PC-9 (cell line): Measurements from ENCODE around the gene ZDHHC11. TPM values are rescaled to one million over a fixed set of nuclear protein-coding genes. Genes with fewer than 3 reads are reported as not detected.

Source experiments
- BruUV-seq: library from RNA; stranded (reverse); fragments of 400-500 nt; replicated peaks from 2 replicates; lab custom pipeline; 2021; lab: Mats Ljungman, UMichigan
- CTCF ChIA-PET: fragments of 300-600 bp; sonication (Branson Sonifier 250); formaldehyde crosslinking; loops from one replicate; lab custom pipeline; 2022; ENCODE audit warnings: antibody characterized with exemption; lab: Charles Lee
- POLR2A ChIA-PET: fragments of 300-600 bp; sonication (Branson Sonifier 250); formaldehyde crosslinking; loops from one replicate; lab custom pipeline; 2022; ENCODE audit warnings: antibody characterized with exemption; ENCODE audit not compliant: unreplicated experiment; lab: Charles Lee
- DNase-seq, 2 experiments: peaks; one replicate each; pipeline versions ENCODE4 v3.0.0 to v3.0.0-alpha.2; 2015 to 2022; ENCODE audit warnings: mixed read lengths in 1 of 2
- H2AFZ ChIP-seq: fragments of 200-600 bp; sonication (generic); 2 replicates; pipeline ENCODE4 v1.8.1; 2017; ENCODE audit warnings: antibody characterized with exemption
- H3F3A ChIP-seq: fragments of 200-600 bp; sonication (generic); 2 replicates; pipeline ENCODE4 v1.8.1; 2017; ENCODE audit warnings: antibody characterized with exemption, mild to moderate bottlenecking, low read depth; ENCODE audit not compliant: insufficient read depth
- H3K27ac ChIP-seq: fragments of 200-600 bp; sonication (generic); 2 replicates; pipeline ENCODE4 v1.6.1; 2016; ENCODE audit warnings: mixed run types
- H3K27me3 ChIP-seq: fragments of 200-600 bp; sonication (generic); 2 replicates; pipeline ENCODE4 v1.6.1; 2016; ENCODE audit warnings: low read depth, mixed run types; ENCODE audit not compliant: insufficient read depth
- H3K36me3 ChIP-seq: fragments of 200-600 bp; sonication (generic); 2 replicates; pipeline ENCODE4 v1.6.1; 2016; ENCODE audit warnings: low read depth, mixed run types
- H3K4me1 ChIP-seq: fragments of 200-600 bp; sonication (generic); replicated peaks from 2 replicates; pipeline ENCODE4 v1.6.1; 2016; ENCODE audit warnings: mixed run types; ENCODE audit not compliant: insufficient read depth
- H3K4me2 ChIP-seq: fragments of 200-600 bp; sonication (generic); 2 replicates; pipeline ENCODE4 v1.6.1; 2017; ENCODE audit warnings: mixed run types
- H3K4me3 ChIP-seq: fragments of 200-600 bp; sonication (generic); 2 replicates; pipeline ENCODE4 v1.6.1; 2016; ENCODE audit warnings: mixed run types
- H3K79me2 ChIP-seq: fragments of 200-600 bp; sonication (generic); 2 replicates; pipeline ENCODE4 v1.6.1; 2017; ENCODE audit warnings: low read depth, mixed run types
- H3K9me2 ChIP-seq: fragments of 200-600 bp; sonication (generic); 2 replicates; pipeline ENCODE4 v1.8.1; 2017; ENCODE audit warnings: mild to moderate bottlenecking; ENCODE audit not compliant: insufficient read depth
- H3K9me3 ChIP-seq: fragments of 200-600 bp; sonication (generic); 2 replicates; pipeline ENCODE4 v1.8.1; 2016; ENCODE audit warnings: low read depth; ENCODE audit not compliant: insufficient read depth
- H4K20me1 ChIP-seq: fragments of 200-600 bp; sonication (generic); 2 replicates; pipeline ENCODE4 v1.8.1; 2017; ENCODE audit not compliant: insufficient read depth
- CTCF ChIP-seq: fragments of 200-600 bp; sonication (generic); conservative IDR thresholded peaks from 2 replicates; pipeline ENCODE4 v1.6.1; 2017; ENCODE audit warnings: mixed run types, antibody characterized with exemption, mild to moderate bottlenecking, moderate library complexity
- EZH2 ChIP-seq: fragments of 200-600 bp; sonication (generic); IDR thresholded peaks from 2 replicates; pipeline ENCODE4 v1.8.0; 2017; ENCODE audit warnings: antibody characterized with exemption, low read depth
- intact Hi-C: fragments of 100-400 bp; cut with micrococcal nuclease; formaldehyde crosslinking; loops from one replicate; pipeline ENCODE4 v1.10.0; 2022; ENCODE audit not compliant: unreplicated experiment
- total RNA-seq: library from RNA; stranded (reverse); gene quantifications from 2 replicates; pipeline ENCODE4 v1.2.3, GENCODE V29; 2021

Gene ZDHHC11
- total RNA-seq, 1 experiment from 2014 or later = 13.1 TPM

- intact Hi-C loops = loop anchor here (2.0 kb wide), 2 partner anchors 25 to 87 kb away; partner anchors contain the start of gene ZDHHC11B
- Histone ChIP-seq H3K36me3 (no peaks in the 10 kb centered on the region), H3K9me3 (no peaks in the 10 kb centered on the region), H3K4me3 (no peak overlapping the region), H2AFZ (no peak overlapping the region), H4K20me1 (no peaks in the 10 kb centered on the region), H3K4me2 (no peak overlapping the region), H3K4me1 (0 out of 2 replicates have a peak, but pooled peaks cover 4% of the 10 kb centered on the region), H3K27me3 (peaks cover 84% of the 10 kb centered on the region), H3K79me2 (no peaks in the 10 kb centered on the region), H3F3A (no peaks in the 10 kb centered on the region), H3K27ac (no peak overlapping the region), H3K9me2 (no peaks in the 10 kb centered on the region)
- CTCF ChIA-PET = no interaction called here
- no TSS peak for BruUV-seq
- DNase-seq = no peak
- POLR2A ChIA-PET = no interaction called here
- no peak for TF ChIP-seq CTCF
- no peak for TF ChIP-seq EZH2
Observed at GRCh38 chr5:759781-760362, 90.9 kb downstream of the ZDHHC11 start.

GRCh38 chr5:759111-759751, 91.6 kb downstream of the ZDHHC11 start:
- Histone ChIP-seq H3F3A (no peaks in the 10 kb centered on the region), H3K9me3 (no peaks in the 10 kb centered on the region), H3K4me1 (0 out of 2 replicates have a peak, but pooled peaks cover 4% of the 10 kb centered on the region), H3K27me3 (peaks cover 80% of the 10 kb centered on the region), H3K79me2 (no peaks in the 10 kb centered on the region), H3K4me2 (peak overlapping the region; percentile 39), H2AFZ (no peak overlapping the region), H4K20me1 (no peaks in the 10 kb centered on the region), H3K36me3 (no peaks in the 10 kb centered on the region), H3K9me2 (no peaks in the 10 kb centered on the region), H3K4me3 (no peak overlapping the region), H3K27ac (no peak overlapping the region)
- BruUV-seq = no TSS peak
- POLR2A ChIA-PET = no interaction called here
- CTCF ChIA-PET = no interaction called here
- peak; percentile 85 to 91 for DNase-seq
- intact Hi-C loops = loop anchor here (2.0 kb wide), 2 partner anchors 26 to 86 kb away; partner anchors contain the start of gene ZDHHC11B
- no peak for TF ChIP-seq EZH2
- TF ChIP-seq CTCF = no peak

- Histone ChIP-seq H3K4me1 (0 out of 2 replicates have a peak, but pooled peaks cover 4% of the 10 kb centered on the region), H2AFZ (no peak overlapping the region), H3K9me2 (no peaks in the 10 kb centered on the region), H3K27me3 (peaks cover 74% of the 10 kb centered on the region), H3K79me2 (no peaks in the 10 kb centered on the region), H3K36me3 (no peaks in the 10 kb centered on the region), H3K4me2 (peak overlapping the region; percentile 39), H4K20me1 (no peaks in the 10 kb centered on the region), H3F3A (no peaks in the 10 kb centered on the region), H3K27ac (no peak overlapping the region), H3K4me3 (no peak overlapping the region), H3K9me3 (no peaks in the 10 kb centered on the region)
- intact Hi-C loops = loop anchor here (2.0 kb wide), 2 partner anchors 26 to 86 kb away; partner anchors contain the start of gene ZDHHC11B
- ChIA-PET POLR2A (no interaction called here), CTCF (no interaction called here)
- BruUV-seq = TSS peak; percentile 69
- TF ChIP-seq CTCF (no peak), EZH2 (no peak)
- no peak for DNase-seq
Observed at GRCh38 chr5:758698-759053, 92.1 kb downstream of the ZDHHC11 start.
